B cell (primary cell): ENCODE results near the gene NRN1L. TPM values are rescaled to one million over a fixed set of nuclear protein-coding genes. Genes with fewer than 3 reads are reported as not detected.

Experiments
- ATAC-seq: fragments of 200-7000 bp; cut with Tn5 transposase; one replicate; pipeline ENCODE4 v1.10.0; 2021; ENCODE audit warnings: low read depth, mild to moderate bottlenecking, moderate number of reproducible peaks, moderate library complexity
- CTCF ChIA-PET: fragments of 350-600 bp; sonication (Branson Sonifier 250); formaldehyde crosslinking; loops from one replicate; lab custom pipeline; 2021; ENCODE audit warnings: antibody characterized with exemption, inconsistent platforms; lab: Charles Lee
- POLR2A ChIA-PET: fragments of 350-600 bp; sonication (Branson Sonifier 250); formaldehyde crosslinking; loops from one replicate; lab custom pipeline; 2021; ENCODE audit warnings: antibody characterized with exemption; lab: Charles Lee
- DNase-seq: peaks from one replicate; pipeline ENCODE4 v3.0.0; 2013
- H2AFZ ChIP-seq: 2 replicates; pipeline ENCODE4 v1.6.1; 2012; ENCODE audit warnings: mild to moderate bottlenecking, low read depth, low read length; ENCODE audit not compliant: insufficient read depth, poor library complexity, severe bottlenecking
- H3K27ac ChIP-seq, 2 donors: 1 replicate in 1 of 2; 2 replicates in 1 of 2; pipeline ENCODE4 v1.5.1; 2012 to 2013; ENCODE audit warnings: low read length in 2 of 2, mild to moderate bottlenecking in 2 of 2, moderate library complexity in 1 of 2
- H3K27me3 ChIP-seq, 4 experiments: fragments of 200-600 bp in 1 of 4; sonication (generic) in 1 of 4; replicated peaks in 1 of 4; 1 replicate in 2 of 4; 2 replicates in 2 of 4; pipeline versions ENCODE4 v1.6.1 to v1.7.0; 2013 to 2016; ENCODE audit warnings: low read length in 3 of 4, mild to moderate bottlenecking in 2 of 4, mixed read lengths in 1 of 4, moderate library complexity in 1 of 4; ENCODE audit not compliant: insufficient read depth in 4 of 4, control insufficient read depth in 3 of 4; ENCODE audit errors: control extremely low read depth in 1 of 4
- H3K36me3 ChIP-seq, 2 experiments: replicated peaks in 1 of 2; 1 replicate in 1 of 2; 2 replicates in 1 of 2; pipeline versions ENCODE4 v1.6.1 to v1.7.1; 2013; ENCODE audit warnings: low read length in 1 of 2; ENCODE audit not compliant: insufficient read depth in 2 of 2, control insufficient read depth in 1 of 2; ENCODE audit errors: control extremely low read depth in 1 of 2, extremely low read depth in 1 of 2
- H3K4me1 ChIP-seq, 2 donors: fragments of 200-600 bp in 1 of 2; sonication (generic) in 1 of 2; 1 replicate in 1 of 2; 2 replicates in 1 of 2; pipeline versions ENCODE4 v1.5.1 to v1.6.1; 2013 to 2017; ENCODE audit warnings: low read length in 2 of 2; ENCODE audit not compliant: control insufficient read depth in 2 of 2, insufficient read depth in 2 of 2
- H3K4me2 ChIP-seq: replicated peaks from 2 replicates; pipeline ENCODE3; 2012; ENCODE audit warnings: mild to moderate bottlenecking, low read depth, low read length; ENCODE audit not compliant: poor library complexity, severe bottlenecking
- H3K4me3 ChIP-seq, 5 experiments: fragments of 200-600 bp in 1 of 5; sonication (generic) in 1 of 5; 1 replicate in 3 of 5; 2 replicates in 2 of 5; pipeline versions ENCODE4 v1.5.1 to v1.7.0; 2011 to 2016; ENCODE audit warnings: low read length in 4 of 5, mild to moderate bottlenecking in 4 of 5, low read depth in 2 of 5, control low read depth in 1 of 5, moderate library complexity in 1 of 5; ENCODE audit not compliant: insufficient read depth in 1 of 5; ENCODE audit errors: control extremely low read depth in 1 of 5, extremely low read depth in 1 of 5
- H3K79me2 ChIP-seq: fragments of 200-600 bp; sonication (generic); one replicate; pipeline ENCODE4 v1.6.0; 2016; ENCODE audit warnings: low read length; ENCODE audit not compliant: control insufficient read depth, insufficient read depth
- H3K9ac ChIP-seq: fragments of 200-600 bp; sonication (generic); 2 replicates; pipeline ENCODE4 v1.6.1; 2017; ENCODE audit warnings: mild to moderate bottlenecking, low read length, moderate library complexity
- H3K9me3 ChIP-seq, 3 donors: one replicate each; pipeline versions ENCODE4 v1.6.1 to v1.7.1; 2013; ENCODE audit warnings: low read length in 2 of 3; ENCODE audit not compliant: control insufficient read depth in 2 of 3, insufficient read depth in 1 of 3; ENCODE audit errors: control extremely low read depth in 1 of 3
- H4K20me1 ChIP-seq: 2 replicates; pipeline ENCODE4 v1.6.0; 2012; ENCODE audit warnings: mild to moderate bottlenecking, low read length; ENCODE audit not compliant: insufficient read depth, control insufficient read depth, poor library complexity, severe bottlenecking
- H3K27ac Mint-ChIP-seq: one replicate; pipeline ENCODE4 v1.8.0; 2021; ENCODE audit warnings: mixed read lengths
- H3K27me3 Mint-ChIP-seq: one replicate; pipeline ENCODE4 v1.8.0; 2021; ENCODE audit warnings: mixed read lengths
- H3K4me1 Mint-ChIP-seq: one replicate; pipeline ENCODE4 v1.8.0; 2021; ENCODE audit warnings: mixed read lengths
- H3K4me3 Mint-ChIP-seq: one replicate; pipeline ENCODE4 v1.8.0; 2021; ENCODE audit warnings: mixed read lengths
- H3K9me3 Mint-ChIP-seq: one replicate; pipeline ENCODE4 v1.8.0; 2022; ENCODE audit warnings: mixed read lengths; ENCODE audit not compliant: insufficient read depth
- CTCF ChIP-seq: fragments of 200-600 bp; IDR thresholded peaks from one replicate; pipeline ENCODE4 v1.8.0; 2022; ENCODE audit warnings: antibody characterized with exemption, mild to moderate bottlenecking
- EZH2 ChIP-seq: IDR thresholded peaks from 2 replicates; pipeline ENCODE4 v1.6.1; 2012; ENCODE audit warnings: borderline replicate concordance, low read depth, mild to moderate bottlenecking, moderate library complexity, low read length; ENCODE audit not compliant: insufficient read depth, poor library complexity, severe bottlenecking
- WGBS: methylation state at CpG from one replicate; pipeline ENCODE4 v1.1.5; 2013; ENCODE audit warnings: missing lambda C conversion rate; ENCODE audit not compliant: insufficient coverage; 5-methylcytosine and 5-hydroxymethylcytosine counted together
- intact Hi-C: fragments of 100-400 bp; cut with micrococcal nuclease; formaldehyde crosslinking; loops from one replicate; pipeline ENCODE4 v1.10.0; 2022
- polyA plus RNA-seq: library from polyadenylated mRNA; depleted of rRNA; stranded (reverse); fragments of >200 nt; gene quantifications from 2 replicates; pipeline ENCODE4 v1.2.3, GENCODE V29; 2012
- total RNA-seq, 2 donors: library from RNA; stranded (reverse); fragments of 120-200 nt in 1 of 2; gene quantifications; 1 replicate in 1 of 2; 2 replicates in 1 of 2; pipeline versions ENCODE4 v1.2.3 to v1.2.4, GENCODE V29; 2013 to 2022

The NRN1L gene
- total and polyA plus RNA-seq, 2 donors (not counting 1 experiment from before 2014, with no cell fraction given), result 2.1 to 4.1 TPM

- POLR2A ChIA-PET, result interaction anchor here (0.7 kb wide), 1 partner anchor 212 kb away, joined by 4 read pairs; no protein-coding TSS in a partner anchor
- WGBS, result 100% methylated on average over 2 of the region's 3 CpGs
- intact Hi-C loops, result loop anchor here (5.0 kb wide), 1 partner anchor 39 kb away; no protein-coding TSS in a partner anchor
- Mint-ChIP-seq H3K4me3 (no peak overlapping the region), H3K4me1 (peaks cover 37% of the 10 kb centered on the region), H3K27ac (peak overlapping the region; percentile 20), H3K27me3 (no peaks in the 10 kb centered on the region), H3K9me3 (no peaks in the 10 kb centered on the region)
- Histone ChIP-seq H3K9ac (no peak overlapping the region), H4K20me1 (peaks cover 28% of the 10 kb centered on the region), H3K79me2 (peaks cover 34% of the 10 kb centered on the region), H3K4me2 (no peak overlapping the region), H3K36me3 (peaks cover 0 to 27% of the 10 kb centered on the region in 2 experiments), H3K9me3 (no peaks in the 10 kb centered on the region), H3K27me3 (no peaks in the 10 kb centered on the region), H3K4me3 (no peak overlapping the region), H2AFZ (no peak overlapping the region), H3K27ac (no peak overlapping the region), H3K4me1 (peaks cover 23 to 25% of the 10 kb centered on the region in 2 donors)
- CTCF ChIA-PET, result interaction anchor here (1.3 kb wide), 2 partner anchors 13 to 198 kb away, joined by 4 to 6 read pairs; partner anchors contain the start of gene NRN1L
- DNase-seq, result no peak
- TF ChIP-seq CTCF (no peak), EZH2 (no peak)
- no peak for ATAC-seq
These were observed 13.4 kb upstream of the NRN1L start for GRCh38 chr16:67871256-67871655.

GRCh38 chr16:67872131-67872630 is 12.5 kb upstream of the NRN1L start:
- no peaks in the 10 kb centered on the region for H3K9me3 ChIP-seq
- H3K27me3 ChIP-seq, result no peaks in the 10 kb centered on the region
- Mint-ChIP-seq H3K4me3 (peak overlapping the region; percentile 91), H3K4me1 (peaks cover 37% of the 10 kb centered on the region), H3K27me3 (no peaks in the 10 kb centered on the region), H3K27ac (peak overlapping the region; percentile 90), H3K9me3 (no peaks in the 10 kb centered on the region)
- H3K4me2 ChIP-seq, result peak overlapping the region; percentile 98
- H4K20me1 ChIP-seq, result peaks cover 33% of the 10 kb centered on the region
- DNase-seq, result no peak
- intact Hi-C loops, result loop anchor here (1.0 to 5.0 kb wide), 6 partner anchors 21 to 153 kb away; partner anchors contain the start of genes GFOD2, NUTF2, PSKH1 and RANBP10
- peak overlapping the region; percentile 41 to 98 (median 88) for H3K4me3 ChIP-seq
- peaks cover 0 to 33% of the 10 kb centered on the region in 2 experiments for H3K36me3 ChIP-seq
- WGBS, result 17% methylated on average over 1 of the region's 2 CpGs
- ATAC-seq, result no peak
- ChIA-PET CTCF (interaction anchor here (1.3 kb wide), 2 partner anchors 12 to 199 kb away, joined by 4 to 6 read pairs; partner anchors contain the start of gene NRN1L), POLR2A (interaction anchor here (0.7 kb wide), 1 partner anchor 211 kb away, joined by 4 read pairs; no protein-coding TSS in a partner anchor)
- peaks cover 37% of the 10 kb centered on the region for H3K79me2 ChIP-seq
- H3K4me1 ChIP-seq, result peaks cover 23 to 25% of the 10 kb centered on the region in 2 donors
- H2AFZ ChIP-seq, result peak overlapping the region; percentile 97
- TF ChIP-seq CTCF (no peak), EZH2 (no peak)
- H3K9ac ChIP-seq, result peak overlapping the region; percentile 87
- peak overlapping the region; percentile 74 to 81 for H3K27ac ChIP-seq
